HCT116 (cell line): ENCODE measurements around the gene ITLN1. TPM values are rescaled to one million over a fixed set of nuclear protein-coding genes. Genes with fewer than 3 reads are reported as not detected.
"Not testable (repeated sequence)": the region's sequence is repeated elsewhere in the genome, so short reads cannot be mapped to it uniquely, and the experiment has no call there.

ENCODE experiments used
- ATAC-seq: fragments of 200-7000 bp; cut with Tn5 transposase; 2 replicates; pipeline ENCODE4 v1.9.1; 2020; ENCODE audit warnings: mild to moderate bottlenecking, moderate library complexity
- BruUV-seq: library from RNA; stranded (reverse); fragments of 400-500 nt; replicated peaks from 2 replicates; lab custom pipeline; 2021; lab: Mats Ljungman, UMichigan
- CTCF ChIA-PET: fragments of 300-600 bp; sonication (Branson Sonifier 250); formaldehyde crosslinking; loops from one replicate; lab custom pipeline; 2021; ENCODE audit warnings: antibody characterized with exemption; lab: Charles Lee
- POLR2A ChIA-PET: fragments of 300-600, 350-600 bp; sonication (Branson Sonifier 250); formaldehyde crosslinking; loops from one replicate; lab custom pipeline; 2021; ENCODE audit warnings: antibody characterized with exemption; lab: Charles Lee
- RAD21 ChIA-PET, 2 experiments: fragments of 300-600 bp; sonication (Branson Sonifier 250); formaldehyde crosslinking; loops; one replicate each; lab custom pipeline; 2023; ENCODE audit warnings: low total read pairs in 2 of 2; ENCODE audit not compliant: uncharacterized antibody in 2 of 2, unreplicated experiment in 2 of 2, low non-redundant PET in 1 of 2; lab: Charles Lee
- DNase-seq: peaks from one replicate; pipeline ENCODE4 v3.0.0-alpha.2; 2010; ENCODE audit warnings: low read depth, low spot score
- H2AFZ ChIP-seq: fragments of 200-600 bp; shearing (Covaris generic), sonication (generic); 2 replicates; pipeline ENCODE4 v1.6.1; 2017; ENCODE audit warnings: low read depth, mixed run types, mixed read lengths, antibody characterized with exemption, low read length; ENCODE audit not compliant: poor library complexity, severe bottlenecking
- H3K27ac ChIP-seq: 2 replicates; pipeline ENCODE4 v1.5.1; 2012; ENCODE audit warnings: low read depth, low read length
- H3K27me3 ChIP-seq: fragments of 200-600 bp; sonication (generic); 2 replicates; pipeline ENCODE4 v1.6.1; 2016; ENCODE audit warnings: mixed run types, low read length, mixed read lengths; ENCODE audit not compliant: insufficient read depth
- H3K36me3 ChIP-seq, 2 experiments: fragments of 200-500 bp in 1 of 2; fragments of 200-600 bp in 1 of 2; sonication (Bioruptor generic) in 1 of 2; sonication (generic) in 1 of 2; 2 replicates each; pipeline versions ENCODE4 v1.5.1 to v1.6.1; 2014 to 2016; ENCODE audit warnings: low read length in 2 of 2, inconsistent platforms in 1 of 2, mixed read lengths in 1 of 2, mixed run types in 1 of 2; ENCODE audit not compliant: insufficient read depth in 2 of 2, control insufficient read depth in 1 of 2
- H3K4me1 ChIP-seq, 2 experiments: fragments of 200-600 bp in 1 of 2; sonication (generic) in 1 of 2; 2 replicates each; pipeline versions ENCODE4 v1.5.1 to v1.6.1; 2012 to 2017; ENCODE audit warnings: low read length in 2 of 2, inconsistent platforms in 1 of 2, mild to moderate bottlenecking in 1 of 2, mixed read lengths in 1 of 2, mixed run types in 1 of 2, moderate library complexity in 1 of 2; ENCODE audit not compliant: insufficient read depth in 2 of 2, control insufficient read depth in 1 of 2
- H3K4me2 ChIP-seq: fragments of 200-600 bp; sonication (generic); 2 replicates; pipeline ENCODE4 v1.6.1; 2017; ENCODE audit warnings: mixed run types, low read length, mixed read lengths
- H3K4me3 ChIP-seq, 2 experiments: fragments of 200-600 bp in 1 of 2; sonication (generic) in 1 of 2; replicated peaks in 1 of 2; 2 replicates each; pipeline ENCODE4 v1.5.1; 2011 to 2016; ENCODE audit warnings: low read length in 2 of 2, control low read depth in 1 of 2, low read depth in 1 of 2, mild to moderate bottlenecking in 1 of 2, mixed read lengths in 1 of 2, mixed run types in 1 of 2
- H3K79me2 ChIP-seq: fragments of 200-600 bp; sonication (generic); 2 replicates; pipeline ENCODE4 v1.6.1; 2017; ENCODE audit warnings: mild to moderate bottlenecking, mixed run types, low read length, moderate library complexity, mixed read lengths; ENCODE audit not compliant: insufficient read depth
- H3K9ac ChIP-seq: fragments of 200-600 bp; sonication (generic); 2 replicates; pipeline ENCODE4 v1.6.1; 2016; ENCODE audit warnings: low read length, mixed read lengths
- H3K9me2 ChIP-seq: fragments of 200-600 bp; sonication (generic), shearing (Covaris generic); 2 replicates; pipeline ENCODE4 v1.6.1; 2017; ENCODE audit warnings: mixed run types, mild to moderate bottlenecking, moderate library complexity; ENCODE audit not compliant: insufficient read depth
- H3K9me3 ChIP-seq, 2 experiments: fragments of 200-500 bp in 1 of 2; fragments of 200-600 bp in 1 of 2; sonication (Bioruptor generic) in 1 of 2; sonication (generic) in 1 of 2; 2 replicates each; pipeline ENCODE4 v1.6.1; 2014 to 2017; ENCODE audit warnings: low read length in 2 of 2, mixed read lengths in 2 of 2, inconsistent platforms in 1 of 2, low read depth in 1 of 2, mild to moderate bottlenecking in 1 of 2, mixed run types in 1 of 2, moderate library complexity in 1 of 2; ENCODE audit not compliant: control insufficient read depth in 1 of 2, insufficient read depth in 1 of 2
- H4K20me1 ChIP-seq: fragments of 200-600 bp; sonication (generic), shearing (Covaris generic); 2 replicates; pipeline ENCODE4 v1.6.1; 2017; ENCODE audit warnings: mixed run types, mild to moderate bottlenecking, moderate library complexity; ENCODE audit not compliant: insufficient read depth
- EZH2 ChIP-seq: fragments of 200-600 bp; sonication (generic); IDR thresholded peaks from 2 replicates; pipeline ENCODE4 v1.6.1; 2017; ENCODE audit warnings: antibody characterized with exemption, mixed run types
- ZFX ChIP-seq: fragments of 450-650 bp; IDR thresholded peaks from 2 replicates; pipeline ENCODE4 v1.6.1; 2017
- intact Hi-C: fragments of 100-400 bp; cut with micrococcal nuclease; formaldehyde crosslinking; loops from 2 replicates; pipeline ENCODE4 v1.10.0; 2022
- total RNA-seq: library from RNA; stranded (reverse); gene quantifications from one replicate; pipeline ENCODE4 v1.2.1, GENCODE V29; 2021; ENCODE audit not compliant: unreplicated experiment

ITLN1 gene
- total RNA-seq, 1 experiment from 2014 or later = not detected

DNA sequence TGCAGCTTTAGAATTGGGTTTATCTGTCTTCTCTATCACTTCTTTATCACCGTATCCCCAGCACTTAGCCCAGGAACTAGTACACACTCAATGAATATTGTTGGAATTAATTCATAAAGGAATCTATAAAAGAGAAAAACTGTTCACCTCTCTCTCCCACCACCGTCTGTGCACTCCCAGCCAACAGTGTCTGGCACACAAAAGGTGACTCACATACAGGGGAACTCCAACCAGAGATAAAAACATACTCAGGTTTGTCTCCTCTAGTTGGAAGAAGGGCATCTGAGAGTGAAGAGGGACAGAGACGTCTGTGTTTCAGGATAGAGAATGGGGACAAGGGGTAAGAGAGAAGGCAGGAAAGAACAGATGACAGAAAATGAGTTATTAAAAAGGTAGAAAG is 10.0 kb downstream of the ITLN1 start:
- ATAC-seq (no peak), DNase-seq (no peak)
- Histone ChIP-seq H3K9me3 (no peaks in the 10 kb centered on the region), H3K4me1 (no peaks in the 10 kb centered on the region), H4K20me1 (no peaks in the 10 kb centered on the region), H3K79me2 (no peaks in the 10 kb centered on the region), H3K36me3 (no peaks in the 10 kb centered on the region), H3K9ac (no peak overlapping the region), H3K4me3 (no peak overlapping the region), H3K9me2 (no peaks in the 10 kb centered on the region), H3K27ac (no peak overlapping the region), H3K27me3 (no peaks in the 10 kb centered on the region), H3K4me2 (no peak overlapping the region), H2AFZ (no peak overlapping the region)
- BruUV-seq = no TSS peak
- ChIA-PET POLR2A (no interaction called here), RAD21 (no interaction called here), CTCF (no interaction called here)
- TF ChIP-seq ZFX = no peak
- intact Hi-C loops = no loop called here

DNA sequence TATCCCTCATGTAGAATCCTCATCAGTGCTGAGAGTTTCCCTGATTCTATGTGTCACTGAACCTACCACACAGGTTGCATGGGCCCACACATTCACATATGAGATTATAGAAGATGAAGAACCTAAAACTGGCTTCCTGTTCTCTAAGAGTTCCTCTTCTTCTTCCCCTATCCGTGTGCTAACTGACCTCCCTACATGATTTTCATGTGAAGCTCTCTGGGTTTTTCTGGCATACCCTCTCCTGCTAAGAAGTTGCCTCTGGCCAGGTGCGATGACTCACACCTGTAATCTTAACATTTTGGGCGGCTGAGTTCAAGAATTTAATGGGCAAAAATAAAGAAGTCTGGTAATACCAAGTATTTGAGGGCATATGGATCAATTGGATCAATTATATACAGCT is 16.8 kb downstream of the ITLN1 start:
- Histone ChIP-seq H2AFZ (no peak overlapping the region), H3K36me3 (no peaks in the 10 kb centered on the region), H3K27me3 (no peaks in the 10 kb centered on the region), H3K79me2 (no peaks in the 10 kb centered on the region), H3K9me2 (no peaks in the 10 kb centered on the region), H4K20me1 (no peaks in the 10 kb centered on the region), H3K27ac (no peak overlapping the region), H3K9me3 (no peaks in the 10 kb centered on the region), H3K4me2 (no peak overlapping the region), H3K9ac (no peak overlapping the region), H3K4me1 (no peaks in the 10 kb centered on the region), H3K4me3 (no peak overlapping the region)
- CTCF ChIA-PET = no interaction called here
- TF ChIP-seq EZH2 = no peak
- ATAC-seq = no peak
- no peak for DNase-seq
- RAD21 ChIA-PET = no interaction called here
- BruUV-seq = no TSS peak
- POLR2A ChIA-PET = no interaction called here
- intact Hi-C loops = loop anchor here (2.0 kb wide), 1 partner anchor 19 kb away; no protein-coding TSS in a partner anchor

DNA sequence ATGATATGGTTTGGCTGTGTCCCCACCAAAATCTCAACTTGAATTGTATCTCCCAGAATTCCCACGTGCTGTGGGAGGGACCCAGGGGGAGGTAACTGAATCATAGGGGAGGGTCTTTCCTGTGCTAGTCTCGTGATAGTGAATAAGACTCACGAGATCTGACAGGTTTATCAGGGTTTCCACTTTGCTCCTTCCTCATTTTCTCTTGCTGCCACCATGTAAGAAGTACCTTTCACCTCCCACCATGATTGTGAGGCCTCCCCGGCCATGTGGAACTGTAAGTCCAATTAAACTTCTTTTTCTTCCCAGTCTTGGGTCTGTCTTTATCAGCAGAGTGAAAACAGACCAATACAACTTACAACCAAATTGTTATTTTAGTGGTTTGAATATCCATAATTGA is 17.3 kb downstream of the ITLN1 start:
- RAD21 ChIA-PET, H3K4me3 ChIP-seq, BruUV-seq, ATAC-seq, DNase-seq, H3K79me2 ChIP-seq, H3K4me2 ChIP-seq, H3K27me3 ChIP-seq, H3K36me3 ChIP-seq, H3K9ac ChIP-seq, H3K4me1 ChIP-seq, H2AFZ ChIP-seq, CTCF ChIA-PET, H3K9me2 ChIP-seq, H4K20me1 ChIP-seq, POLR2A ChIA-PET, H3K27ac ChIP-seq, H3K9me3 ChIP-seq: not testable (repeated sequence)
- intact Hi-C loops = loop anchor here (2.0 kb wide), 1 partner anchor 19 kb away; no protein-coding TSS in a partner anchor
